ENCODE results near the gene RAD51B.

RAD51B gene

DNA sequence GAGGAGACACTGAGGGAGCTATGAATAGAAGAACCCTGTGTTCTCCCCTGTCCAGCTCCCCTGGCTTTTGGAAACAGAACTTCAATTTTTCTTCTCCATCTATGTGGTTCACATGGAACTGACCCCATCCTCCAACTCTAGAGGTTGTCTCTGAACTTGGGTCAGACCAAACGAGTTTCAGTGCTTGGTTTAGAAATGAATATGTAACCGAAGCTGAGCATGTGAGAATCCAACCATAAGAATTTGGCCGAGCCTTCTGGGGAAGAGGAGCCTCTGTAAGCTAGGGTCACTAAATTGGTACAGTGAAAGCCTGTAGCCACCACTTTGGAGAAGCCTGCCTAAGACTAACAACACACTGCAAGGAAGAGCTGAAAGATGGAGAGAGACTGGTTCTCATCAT, 508.9 kb downstream of the RAD51B start:
- DNase-seq (no peak), ATAC-seq (replicated peaks) (no peak)
- no peaks in the 10 kb centered on the region for H3K27me3 Mint-ChIP-seq
- no peaks in the 10 kb centered on the region for H3K4me1 Mint-ChIP-seq (ENCODE audit: low read depth in 2 of 2)
- H3K4me3 Mint-ChIP-seq, result no peak overlapping the region
- no peak overlapping the region for H3K27ac Mint-ChIP-seq
- H3K9me3 Mint-ChIP-seq, result no peaks in the 10 kb centered on the region
- no peaks in the 10 kb centered on the region for H3K36me3 Mint-ChIP-seq (ENCODE audit: insufficient read depth)

DNA sequence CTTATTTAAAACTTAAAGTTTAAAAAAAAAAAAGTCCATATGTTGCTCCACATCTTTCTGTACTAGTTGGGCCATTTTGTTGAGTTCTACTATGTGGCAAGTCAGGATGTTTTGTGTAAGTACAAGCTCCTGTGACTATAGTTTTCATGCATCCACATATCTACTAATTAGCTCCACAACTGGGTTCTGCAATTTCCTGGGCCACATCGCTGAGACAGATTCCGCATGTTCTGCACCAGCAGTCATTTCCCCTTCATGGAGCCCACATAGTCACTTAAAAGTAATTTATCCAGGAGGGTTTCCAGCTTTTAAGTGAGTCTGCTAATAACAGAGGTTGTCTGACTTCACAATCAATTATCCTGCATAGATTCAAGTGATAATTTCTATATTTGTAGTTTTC, 511.8 kb downstream of the RAD51B start:
- Mint-ChIP-seq H3K27me3 (no peaks in the 10 kb centered on the region), H3K9me3 (no peaks in the 10 kb centered on the region), H3K4me3 (no peak overlapping the region), H3K27ac (no peak overlapping the region), H3K4me1 (ENCODE audit: low read depth in 2 of 2) (no peaks in the 10 kb centered on the region), H3K36me3 (ENCODE audit: insufficient read depth) (no peaks in the 10 kb centered on the region)
- no peak for ATAC-seq (replicated peaks)
- no peak for DNase-seq

DNA sequence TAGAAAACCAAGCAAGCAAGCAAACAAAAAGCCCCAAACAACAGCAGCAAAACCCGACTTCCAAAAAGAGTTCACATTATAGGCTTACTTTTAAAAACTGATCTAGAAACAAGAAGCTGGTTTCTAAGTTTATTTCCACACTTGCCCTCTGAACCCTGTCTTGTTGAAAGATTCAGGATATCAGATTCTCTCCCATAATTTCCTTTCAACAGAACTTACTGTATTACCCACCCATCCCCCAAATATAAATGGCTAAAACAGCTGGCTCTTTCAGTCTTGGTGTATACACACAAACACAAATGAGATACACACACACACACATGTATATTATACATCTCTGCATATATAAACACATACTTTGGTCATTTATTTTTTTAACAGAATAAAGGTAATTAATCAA, 512.4 kb downstream of the RAD51B start:
- H3K4me3 Mint-ChIP-seq, result no peak overlapping the region
- no peaks in the 10 kb centered on the region for H3K36me3 Mint-ChIP-seq (ENCODE audit: insufficient read depth)
- no peak for DNase-seq
- H3K4me1 Mint-ChIP-seq (ENCODE audit: low read depth in 2 of 2), result no peaks in the 10 kb centered on the region
- no peak overlapping the region for H3K27ac Mint-ChIP-seq
- H3K9me3 Mint-ChIP-seq, result no peaks in the 10 kb centered on the region
- no peaks in the 10 kb centered on the region for H3K27me3 Mint-ChIP-seq
- ATAC-seq (replicated peaks), result no peak

DNA sequence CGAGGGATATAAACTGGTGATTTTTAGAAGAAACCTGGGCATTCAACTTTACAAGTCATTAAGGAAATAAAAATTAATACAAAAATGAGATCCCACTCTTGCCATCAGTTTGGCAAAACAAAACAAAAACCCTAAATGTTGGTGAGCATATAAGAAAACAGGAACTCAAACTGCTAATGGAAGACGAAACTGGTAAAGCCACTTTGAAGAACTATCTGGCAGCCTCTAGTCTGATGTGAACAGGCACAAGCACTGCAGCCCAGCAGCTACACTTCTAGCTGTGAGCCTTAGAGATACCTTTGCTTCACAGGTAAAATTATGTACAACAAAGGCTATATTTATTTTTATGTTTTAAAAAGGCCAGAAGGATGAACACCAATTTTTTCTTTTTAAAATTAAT, 513.7 kb downstream of the RAD51B start:
- H3K36me3 Mint-ChIP-seq (ENCODE audit: insufficient read depth), result no peaks in the 10 kb centered on the region
- ATAC-seq (replicated peaks) (no peak), DNase-seq (no peak)
- H3K4me1 Mint-ChIP-seq (ENCODE audit: low read depth in 2 of 2), result peaks cover 0 to 4% of the 10 kb centered on the region in 2 donors
- H3K9me3 Mint-ChIP-seq, result no peaks in the 10 kb centered on the region
- H3K27ac Mint-ChIP-seq, result peak overlapping the region in 1 of 2 donors; percentile 21
- no peaks in the 10 kb centered on the region for H3K27me3 Mint-ChIP-seq
- H3K4me3 Mint-ChIP-seq, result no peak overlapping the region

DNA sequence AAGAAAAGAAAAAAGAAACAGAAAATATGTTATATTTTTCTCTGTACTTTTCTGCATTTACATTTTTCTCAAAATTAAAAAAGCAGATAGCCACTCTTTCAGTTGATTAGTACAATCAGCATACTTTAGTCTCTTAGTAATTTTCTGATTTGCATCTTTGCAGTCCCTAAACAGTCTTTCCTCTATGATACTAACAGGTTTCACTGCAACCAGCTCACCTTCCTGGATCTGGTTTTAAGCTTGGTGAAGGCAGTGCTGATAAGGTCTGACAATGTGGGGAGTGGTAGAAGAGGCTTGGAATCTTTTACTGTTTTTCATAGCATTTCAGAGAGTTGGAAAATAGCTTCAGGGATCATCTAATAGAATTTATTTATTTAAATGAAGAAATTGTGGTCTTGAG, 515.7 kb downstream of the RAD51B start:
- Mint-ChIP-seq H3K27ac (no peak overlapping the region), H3K27me3 (no peaks in the 10 kb centered on the region), H3K4me1 (ENCODE audit: low read depth in 2 of 2) (peaks cover 0 to 4% of the 10 kb centered on the region in 2 donors), H3K9me3 (no peaks in the 10 kb centered on the region), H3K36me3 (ENCODE audit: insufficient read depth) (no peaks in the 10 kb centered on the region), H3K4me3 (no peak overlapping the region)
- no peak for DNase-seq
- ATAC-seq (replicated peaks), result no peak

DNA sequence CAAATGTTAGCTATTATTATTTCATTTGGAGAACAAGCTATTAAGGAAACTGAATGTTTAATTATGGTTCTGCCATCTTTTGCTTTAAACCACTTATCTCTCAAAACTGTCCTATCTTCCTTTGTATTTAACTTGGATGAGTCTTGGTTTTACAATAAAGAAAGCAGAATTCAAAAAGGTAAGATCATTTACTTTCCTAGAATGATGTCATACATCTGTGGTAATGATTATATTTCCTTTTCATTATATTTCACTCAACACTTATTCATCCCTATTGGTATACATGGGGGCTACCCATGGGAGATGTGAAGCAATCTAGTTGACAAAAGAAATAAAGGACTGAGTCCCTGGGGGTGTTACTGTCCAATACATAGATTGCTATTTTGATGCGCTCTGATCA, 516.6 kb downstream of the RAD51B start:
- no peak for ATAC-seq (replicated peaks)
- Mint-ChIP-seq H3K4me3 (no peak overlapping the region), H3K27me3 (no peaks in the 10 kb centered on the region)

DNA sequence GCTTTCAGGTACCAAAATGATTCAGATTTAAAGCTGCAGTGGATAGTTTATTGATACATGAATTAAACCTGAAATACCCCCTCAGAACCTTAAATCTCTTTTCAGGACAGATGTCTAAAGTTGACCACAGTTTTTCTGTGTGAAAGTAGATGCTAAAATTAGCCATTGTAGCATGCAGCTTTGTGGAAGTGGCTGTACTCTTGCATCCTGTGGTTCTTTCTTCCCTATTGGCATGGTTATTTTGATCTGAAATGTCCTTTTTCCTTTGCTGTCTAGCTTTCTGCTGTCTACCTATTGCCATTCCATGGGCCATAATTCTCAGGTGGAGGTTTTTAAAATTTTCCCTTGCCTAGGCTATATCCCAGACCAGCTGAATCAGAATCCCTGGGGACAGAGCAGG, 517.7 kb downstream of the RAD51B start:
- DNase-seq (no peak), ATAC-seq (replicated peaks) (no peak)
- H3K9me3 Mint-ChIP-seq, result no peaks in the 10 kb centered on the region
- H3K27ac Mint-ChIP-seq, result peak overlapping the region in 1 of 2 donors; percentile 39
- H3K27me3 Mint-ChIP-seq, result no peaks in the 10 kb centered on the region
- H3K36me3 Mint-ChIP-seq (ENCODE audit: insufficient read depth), result no peaks in the 10 kb centered on the region
- H3K4me3 Mint-ChIP-seq, result no peak overlapping the region
- peaks cover 0 to 6% of the 10 kb centered on the region in 2 donors for H3K4me1 Mint-ChIP-seq (ENCODE audit: low read depth in 2 of 2)

More for the DNA sequence above, 516.6 kb downstream of the RAD51B start:
- no peaks in the 10 kb centered on the region for H3K9me3 Mint-ChIP-seq
- H3K27ac Mint-ChIP-seq, result no peak overlapping the region
- no peak for DNase-seq
- H3K4me1 Mint-ChIP-seq (ENCODE audit: low read depth in 2 of 2), result peaks cover 0 to 4% of the 10 kb centered on the region in 2 donors
- H3K36me3 Mint-ChIP-seq (ENCODE audit: insufficient read depth), result no peaks in the 10 kb centered on the region

DNA sequence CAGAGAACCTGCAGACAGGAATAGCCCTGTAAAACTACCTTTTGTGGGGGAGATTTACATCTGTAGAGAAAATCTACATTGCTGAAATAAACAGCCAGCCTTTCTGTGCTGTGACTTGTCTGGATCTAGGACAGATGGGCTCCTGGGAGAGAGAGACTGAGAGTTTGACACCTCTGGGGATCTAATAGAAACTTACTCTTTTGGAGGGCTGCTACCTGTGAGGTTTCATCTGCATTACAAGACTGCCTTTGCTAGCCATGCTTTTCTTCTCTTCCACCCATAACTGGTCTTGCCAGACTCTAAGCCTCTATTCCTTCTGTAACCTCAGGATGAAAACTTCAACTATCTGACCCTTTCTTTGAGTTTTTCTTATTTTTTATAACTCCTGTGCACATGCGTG, 520.7 kb downstream of the RAD51B start:
- H3K4me1 Mint-ChIP-seq (ENCODE audit: low read depth in 2 of 2), result peaks cover 0 to 6% of the 10 kb centered on the region in 2 donors
- H3K4me3 Mint-ChIP-seq, result no peak overlapping the region
- H3K27ac Mint-ChIP-seq, result no peak overlapping the region
- no peaks in the 10 kb centered on the region for H3K27me3 Mint-ChIP-seq
- no peak for ATAC-seq (replicated peaks)
- H3K9me3 Mint-ChIP-seq, result no peaks in the 10 kb centered on the region
- no peak for DNase-seq
- no peaks in the 10 kb centered on the region for H3K36me3 Mint-ChIP-seq (ENCODE audit: insufficient read depth)

DNA sequence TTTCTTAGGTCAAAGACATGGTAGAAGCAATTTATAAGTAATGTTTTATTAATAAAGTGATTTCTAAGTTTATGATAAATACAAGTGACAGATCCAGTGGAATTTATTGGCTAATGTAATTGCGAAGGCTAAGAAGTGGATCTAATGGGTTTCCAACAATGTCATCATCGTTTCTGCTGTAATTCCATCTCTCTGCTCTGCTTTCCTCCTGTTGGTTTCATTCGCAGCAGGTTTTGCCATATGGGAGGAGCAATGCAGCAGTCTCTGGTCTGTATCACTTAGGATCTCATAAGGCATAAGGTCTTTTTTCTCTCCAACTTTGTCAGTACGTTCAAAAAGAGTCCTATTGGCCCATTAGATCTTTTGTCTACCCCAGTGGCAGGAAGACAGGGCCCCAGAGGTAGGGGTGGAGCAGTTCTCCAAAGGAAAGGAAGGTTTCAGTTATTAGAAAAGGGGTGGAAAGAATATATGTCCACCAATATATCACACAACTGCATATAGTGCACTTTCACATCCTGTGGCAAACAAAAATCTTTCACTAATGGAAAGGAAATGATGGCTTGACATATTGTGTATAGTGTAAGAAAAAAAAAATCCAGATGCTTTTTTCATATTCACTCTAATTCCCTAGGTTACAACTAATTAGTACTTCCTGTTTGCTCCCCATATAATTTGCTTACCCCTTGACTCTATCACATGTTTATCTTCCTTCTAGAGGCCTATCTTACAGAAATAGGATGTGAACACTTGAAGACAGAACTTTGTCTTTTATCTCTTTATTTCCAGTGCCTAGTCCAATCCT, 522.0 kb downstream of the RAD51B start:
- no peaks in the 10 kb centered on the region for H3K36me3 Mint-ChIP-seq (ENCODE audit: insufficient read depth)
- H3K27me3 Mint-ChIP-seq, result no peaks in the 10 kb centered on the region
- no peak for ATAC-seq (replicated peaks)

DNA sequence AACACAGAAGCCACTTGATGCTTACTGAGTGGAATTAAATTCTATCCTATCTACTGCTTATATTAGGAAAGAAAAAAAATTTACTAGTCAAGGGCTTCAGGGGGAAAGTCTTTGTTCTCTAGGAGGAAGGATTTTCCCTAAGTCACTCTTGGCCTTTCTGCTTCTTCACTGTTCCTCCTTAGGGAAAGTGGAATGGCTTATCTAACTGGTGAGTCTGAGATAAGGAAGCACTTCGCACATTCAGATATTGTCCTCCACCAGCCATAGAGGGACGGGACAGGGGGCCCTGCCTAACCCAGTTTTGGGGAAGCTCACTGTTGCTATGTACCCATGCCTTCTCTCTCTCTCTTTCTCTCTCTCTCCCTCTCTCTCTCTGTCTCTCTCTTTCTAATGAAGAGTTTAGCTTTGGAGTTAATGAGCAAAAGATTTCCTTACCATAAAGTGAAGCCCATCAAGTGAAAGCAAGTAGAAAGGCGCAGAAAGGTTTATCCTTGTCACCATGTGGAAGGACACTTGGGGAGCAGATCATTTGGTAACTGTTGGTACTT, 522.7 kb downstream of the RAD51B start:
- no peaks in the 10 kb centered on the region for H3K27me3 Mint-ChIP-seq
- ATAC-seq (replicated peaks) (no peak), DNase-seq (no peak)
- H3K9me3 Mint-ChIP-seq, result no peaks in the 10 kb centered on the region
- H3K4me1 Mint-ChIP-seq (ENCODE audit: low read depth in 2 of 2), result peaks cover 0 to 4% of the 10 kb centered on the region in 2 donors
- peak overlapping the region in 1 of 2 donors; percentile 19 for H3K27ac Mint-ChIP-seq
- no peak overlapping the region for H3K4me3 Mint-ChIP-seq
- no peaks in the 10 kb centered on the region for H3K36me3 Mint-ChIP-seq (ENCODE audit: insufficient read depth)

More for the DNA sequence above, 522.0 kb downstream of the RAD51B start:
- H3K9me3 Mint-ChIP-seq, result no peaks in the 10 kb centered on the region
- no peak overlapping the region for H3K4me3 Mint-ChIP-seq
- no peak for DNase-seq
- peaks cover 0 to 6% of the 10 kb centered on the region in 2 donors for H3K4me1 Mint-ChIP-seq (ENCODE audit: low read depth in 2 of 2)
- H3K27ac Mint-ChIP-seq, result no peak overlapping the region

DNA sequence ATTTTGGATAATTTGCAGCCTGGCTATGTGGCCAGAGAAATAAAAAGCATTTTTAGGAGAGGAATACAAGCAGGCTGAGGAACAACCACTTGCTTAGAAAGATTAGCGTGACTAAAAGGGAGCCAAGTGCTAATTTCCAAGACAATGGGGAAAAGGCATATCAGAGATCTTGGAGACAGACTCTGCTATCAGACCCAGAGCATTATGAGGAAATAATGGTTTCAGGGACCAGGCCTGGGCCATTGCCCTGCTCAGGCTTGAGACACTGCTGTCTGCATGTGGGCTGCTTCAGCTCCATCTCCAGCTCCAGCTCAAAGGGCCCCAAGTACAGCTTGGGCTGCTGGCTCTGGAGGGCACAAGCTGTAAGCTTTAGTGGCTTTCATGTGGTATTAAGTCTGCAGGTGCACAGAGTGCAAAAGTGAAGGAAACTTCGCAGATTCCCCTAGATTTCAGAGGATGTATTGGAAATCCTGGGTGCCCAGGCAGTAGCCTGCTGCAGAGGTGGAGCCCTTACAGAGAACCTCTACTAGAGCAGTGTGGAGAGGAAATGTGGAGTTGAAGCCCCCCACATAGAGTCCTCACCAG, 524.0 kb downstream of the RAD51B start:
- peaks cover 0 to 2% of the 10 kb centered on the region in 2 donors for H3K4me1 Mint-ChIP-seq (ENCODE audit: low read depth in 2 of 2)
- H3K27ac Mint-ChIP-seq, result no peak overlapping the region
- no peaks in the 10 kb centered on the region for H3K27me3 Mint-ChIP-seq

DNA sequence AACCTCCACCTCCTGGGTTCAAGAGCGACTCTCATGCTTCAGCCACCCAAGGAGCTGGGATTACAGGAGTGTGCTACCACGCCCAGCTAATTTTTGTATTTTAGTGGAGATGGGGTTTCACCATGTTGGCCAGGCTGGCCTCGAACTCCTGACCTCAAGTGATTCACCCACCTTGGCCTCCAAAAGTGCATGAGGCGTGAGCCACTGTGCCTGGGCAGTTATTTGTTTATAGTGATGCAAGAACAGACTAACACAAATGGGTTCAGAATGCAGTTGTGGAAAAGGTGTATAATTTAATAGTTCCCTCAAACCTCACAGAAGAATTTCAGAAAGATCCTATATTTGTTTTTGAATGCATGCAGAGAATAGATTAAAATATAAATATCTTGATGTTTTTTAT, 526.2 kb downstream of the RAD51B start:
- H3K36me3 Mint-ChIP-seq (ENCODE audit: insufficient read depth), result no peaks in the 10 kb centered on the region

More for the DNA sequence above, 524.0 kb downstream of the RAD51B start:
- Mint-ChIP-seq H3K4me3 (no peak overlapping the region), H3K36me3 (ENCODE audit: insufficient read depth) (no peaks in the 10 kb centered on the region), H3K9me3 (no peaks in the 10 kb centered on the region)
- DNase-seq, result no peak
- ATAC-seq (replicated peaks), result no peak

DNA sequence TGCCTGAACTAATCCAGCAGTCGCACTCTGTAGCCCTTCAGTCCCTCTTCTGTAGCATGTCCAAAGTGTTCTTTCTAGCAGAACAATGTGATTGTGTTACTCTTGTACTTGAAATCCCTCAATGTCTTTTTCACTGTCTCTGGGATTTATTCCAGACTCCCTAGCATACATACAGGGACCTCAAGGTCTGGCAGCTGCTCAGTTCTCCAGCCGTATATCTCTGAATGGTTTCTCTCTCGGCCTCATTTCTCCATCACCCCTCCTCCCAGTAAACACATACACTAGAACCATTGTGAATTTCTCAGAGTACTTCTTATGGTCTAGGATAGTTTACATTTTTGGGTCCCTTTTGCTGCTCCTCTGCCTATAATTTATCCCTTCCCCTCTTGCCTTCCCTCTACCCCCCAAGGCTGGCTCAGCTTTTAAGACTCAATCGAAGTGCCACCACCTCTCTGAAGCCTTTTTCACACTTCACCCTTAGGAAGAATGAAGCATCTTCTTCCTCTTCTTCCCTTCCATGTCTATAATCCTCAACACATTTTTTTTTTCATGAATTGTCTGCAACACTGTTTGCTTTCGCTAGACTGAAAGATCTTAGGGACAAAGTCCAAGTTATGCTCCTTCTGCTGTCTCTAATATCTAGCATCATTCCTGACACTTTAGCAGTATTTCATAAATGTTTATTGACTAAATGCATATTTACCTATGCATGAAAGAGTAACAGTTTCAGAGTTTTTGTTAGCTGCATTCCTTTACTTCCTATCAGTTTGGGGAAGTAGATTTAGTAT, 527.2 kb downstream of the RAD51B start:
- ATAC-seq (replicated peaks), result no peak
- DNase-seq, result no peak

More for the DNA sequence above, 526.2 kb downstream of the RAD51B start:
- DNase-seq (no peak), ATAC-seq (replicated peaks) (no peak)
- Mint-ChIP-seq H3K9me3 (no peaks in the 10 kb centered on the region), H3K4me3 (no peak overlapping the region), H3K27ac (no peak overlapping the region), H3K27me3 (no peaks in the 10 kb centered on the region), H3K4me1 (ENCODE audit: low read depth in 2 of 2) (peaks cover 0 to 2% of the 10 kb centered on the region in 2 donors)

More for the DNA sequence above, 527.2 kb downstream of the RAD51B start:
- peaks cover 0 to 5% of the 10 kb centered on the region in 2 donors for H3K4me1 Mint-ChIP-seq (ENCODE audit: low read depth in 2 of 2)
- H3K4me3 Mint-ChIP-seq, result no peak overlapping the region
- no peak overlapping the region for H3K27ac Mint-ChIP-seq
- no peaks in the 10 kb centered on the region for H3K9me3 Mint-ChIP-seq
- H3K27me3 Mint-ChIP-seq, result no peaks in the 10 kb centered on the region
- no peaks in the 10 kb centered on the region for H3K36me3 Mint-ChIP-seq (ENCODE audit: insufficient read depth)

Data from effector memory CD8-positive, alpha-beta T cell (primary cell).